GM12878 (cell line): ENCODE measurements around the gene ACOT12. TPM values are rescaled to one million over a fixed set of nuclear protein-coding genes. Genes with fewer than 3 reads are reported as not detected.

Experiments
- ATF7 ChIP-seq: fragments of 450-650 bp; IDR thresholded peaks from 2 replicates; pipeline ENCODE4 v1.6.1; 2016; ENCODE audit warnings: low read depth, mild to moderate bottlenecking
- CHD1 ChIP-seq: IDR thresholded peaks from 2 replicates; pipeline ENCODE4 v1.6.1; 2012; ENCODE audit warnings: low read depth, low read length, improper control_type of control experiment
- CHD2 ChIP-seq: IDR thresholded peaks from 2 replicates; pipeline ENCODE4 v1.6.1; 2011; ENCODE audit warnings: low read depth, low read length, improper control_type of control experiment, borderline replicate concordance
- DPF2 ChIP-seq: fragments of 450-650 bp; IDR thresholded peaks from 2 replicates; pipeline ENCODE4 v1.6.1; 2017; ENCODE audit warnings: mild to moderate bottlenecking
- ETV6 ChIP-seq, 2 experiments: fragments of 450-650 bp in 1 of 2; IDR thresholded peaks in 1 of 2; conservative IDR thresholded peaks in 1 of 2; 2 replicates each; pipeline ENCODE4 v1.6.1; 2014; ENCODE audit warnings: antibody characterized with exemption in 1 of 2, borderline replicate concordance in 1 of 2, low read depth in 1 of 2, mild to moderate bottlenecking in 1 of 2, moderate library complexity in 1 of 2
- GABPA ChIP-seq: IDR thresholded peaks from 2 replicates; pipeline ENCODE4 v1.6.1; 2014; ENCODE audit warnings: antibody characterized with exemption, low read depth, mild to moderate bottlenecking, inconsistent platforms
- KAT2A ChIP-seq: conservative IDR thresholded peaks from 2 replicates; pipeline ENCODE4 v1.6.1; 2011; ENCODE audit warnings: low read depth, low read length; ENCODE audit not compliant: control insufficient read depth
- MXI1 ChIP-seq: fragments of 150-350 bp; IDR thresholded peaks from 2 replicates; pipeline ENCODE4 v1.6.1; 2011; ENCODE audit warnings: low read depth, mild to moderate bottlenecking, inconsistent platforms, low read length, improper control_type of control experiment
- MYC ChIP-seq: IDR thresholded peaks from 2 replicates; pipeline ENCODE4 v1.6.1; 2011; ENCODE audit warnings: mild to moderate bottlenecking, low read length, moderate library complexity, inconsistent platforms; ENCODE audit not compliant: insufficient read depth, insufficient replicate concordance, insufficient read length, severe bottlenecking
- PAX5 ChIP-seq: IDR thresholded peaks from 2 replicates; pipeline ENCODE4 v1.6.1; 2011; ENCODE audit warnings: low read depth, low read length, borderline replicate concordance
- POLR2AphosphoS2 ChIP-seq: IDR thresholded peaks from 2 replicates; pipeline ENCODE4 v1.6.1; 2011; ENCODE audit warnings: low read depth, mild to moderate bottlenecking, low read length, improper control_type of control experiment, moderate library complexity
- RFX5 ChIP-seq: IDR thresholded peaks from 2 replicates; pipeline ENCODE4 v1.6.1; 2011; ENCODE audit warnings: low read depth, low read length, improper control_type of control experiment
- SMAD5 ChIP-seq: IDR thresholded peaks from 2 replicates; pipeline ENCODE4 v1.6.1; 2016; ENCODE audit warnings: antibody characterized with exemption, low read depth
- TBL1XR1 ChIP-seq: IDR thresholded peaks from 2 replicates; pipeline ENCODE4 v1.6.1; 2012; ENCODE audit warnings: low read depth, low read length, improper control_type of control experiment
- TCF3 ChIP-seq: IDR thresholded peaks from 2 replicates; pipeline ENCODE4 v1.6.1; 2012; ENCODE audit warnings: low read depth, mild to moderate bottlenecking, low read length, borderline replicate concordance; ENCODE audit not compliant: insufficient read depth
- ZNF622 ChIP-seq: fragments of 450-650 bp; IDR thresholded peaks from 2 replicates; pipeline ENCODE4 v1.6.1; 2017; ENCODE audit warnings: mild to moderate bottlenecking, inconsistent platforms
- polyA plus RNA-seq, 11 experiments: library from polyadenylated mRNA; depleted of rRNA in 4 of 11; unstranded in 6 of 11; stranded (reverse) in 5 of 11; fragments of >200 nt; fragmentation: Nextera tagmentation in 4 of 11; fragmentation: Illumina TruSeq in 1 of 11; extraction: Ambion mirVana in 4 of 11; extraction: Trizol in 1 of 11; gene quantifications; 1 replicate in 1 of 11; 2 replicates in 10 of 11; pipeline versions ENCODE4 v1.2.1 to v1.2.3, GENCODE V29; 2011 to 2016; ENCODE audit warnings: inconsistent platforms in 2 of 11, missing spikeins in 2 of 11, low read depth in 1 of 11
- total RNA-seq, 4 experiments: library from RNA; depleted of rRNA in 3 of 4; stranded (reverse); fragments of >200 nt in 3 of 4; fragmentation: Illumina TruSeq in 1 of 4; extraction: Trizol in 1 of 4; gene quantifications; 2 replicates each; pipeline versions ENCODE4 v1.2.1 to v1.2.3, GENCODE V29; 2013 to 2021
- TF ChIP-seq, protein P1 (sequence below): fragments of 450-650 bp; IDR thresholded peaks from 2 replicates; pipeline ENCODE4 v1.6.1; 2016; ENCODE audit warnings: mild to moderate bottlenecking
- TF ChIP-seq, protein P2 (sequence below): fragments of 450-650 bp; IDR thresholded peaks from 2 replicates; pipeline ENCODE4 v1.6.1; 2017; ENCODE audit warnings: mild to moderate bottlenecking, moderate library complexity
- TF ChIP-seq, protein P3 (sequence below): fragments of 450-650 bp; IDR thresholded peaks from 2 replicates; pipeline ENCODE4 v1.6.1; 2016; ENCODE audit warnings: mild to moderate bottlenecking, moderate library complexity, borderline replicate concordance

Gene ACOT12
- total and polyA plus RNA-seq, 10 of the 15 experiments (the other 5 are each of a cell fraction or from before 2014, with no cell fraction given) = 0.08 TPM; not detected in 9

DNA sequence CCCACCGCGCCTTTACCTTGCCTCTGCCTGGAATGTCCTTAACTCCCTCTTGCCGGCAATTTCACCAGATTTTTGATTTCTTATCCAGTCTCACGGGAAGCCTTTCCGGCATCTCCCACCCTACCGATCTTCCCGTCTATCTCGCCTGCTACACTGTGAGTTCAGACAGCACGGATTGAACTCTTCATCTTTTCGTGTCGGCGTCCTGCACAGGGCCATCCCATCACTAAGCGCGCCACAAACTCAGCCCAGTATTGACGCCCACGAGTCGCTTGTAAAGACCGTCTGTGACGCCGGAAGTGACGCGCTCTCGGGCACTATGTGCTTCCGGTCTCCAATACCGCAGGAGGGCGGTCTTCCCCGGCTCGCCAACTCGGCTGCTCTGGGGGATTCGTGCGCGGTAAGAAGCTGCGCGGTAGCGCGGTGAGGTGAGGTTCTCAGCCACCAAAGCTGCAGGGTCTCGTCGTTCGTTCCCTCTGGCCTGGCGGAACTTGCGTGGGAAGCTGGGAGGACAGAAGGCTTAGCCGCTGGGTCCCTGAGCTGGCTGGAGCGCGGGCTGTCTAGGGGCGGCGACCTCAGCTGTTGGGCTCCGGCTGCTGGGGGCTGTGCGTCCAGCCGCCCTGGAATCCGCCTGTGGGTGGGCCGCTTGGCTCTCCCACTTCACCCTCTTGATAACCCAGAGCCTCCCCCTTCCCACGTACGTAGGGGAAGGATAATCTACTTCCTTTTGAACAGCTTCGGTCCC lies 92.5 kb downstream of the ACOT12 start, which contains the start of gene ZCCHC9 (continued):
- TF ChIP-seq GABPA = peak; percentile 97
- TF ChIP-seq, protein P1, sequence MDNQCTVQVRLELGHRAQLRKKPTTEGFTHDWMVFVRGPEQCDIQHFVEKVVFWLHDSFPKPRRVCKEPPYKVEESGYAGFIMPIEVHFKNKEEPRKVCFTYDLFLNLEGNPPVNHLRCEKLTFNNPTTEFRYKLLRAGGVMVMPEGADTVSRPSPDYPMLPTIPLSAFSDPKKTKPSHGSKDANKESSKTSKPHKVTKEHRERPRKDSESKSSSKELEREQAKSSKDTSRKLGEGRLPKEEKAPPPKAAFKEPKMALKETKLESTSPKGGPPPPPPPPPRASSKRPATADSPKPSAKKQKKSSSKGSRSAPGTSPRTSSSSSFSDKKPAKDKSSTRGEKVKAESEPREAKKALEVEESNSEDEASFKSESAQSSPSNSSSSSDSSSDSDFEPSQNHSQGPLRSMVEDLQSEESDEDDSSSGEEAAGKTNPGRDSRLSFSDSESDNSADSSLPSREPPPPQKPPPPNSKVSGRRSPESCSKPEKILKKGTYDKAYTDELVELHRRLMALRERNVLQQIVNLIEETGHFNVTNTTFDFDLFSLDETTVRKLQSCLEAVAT = no peak; the same call in 1 of the 2 replicates
- no peak for TF ChIP-seq TCF3
- no peak for TF ChIP-seq RFX5
- TF ChIP-seq ZNF622 = no peak
- no peak for TF ChIP-seq KAT2A
- TF ChIP-seq TBL1XR1 = no peak
- peak; percentile 52; the same call in 1 of the 2 replicates for TF ChIP-seq CHD2
- TF ChIP-seq PAX5 = 0 out of 2 replicates have a peak, but pooled peaks have one; percentile 12
- TF ChIP-seq, protein P2, sequence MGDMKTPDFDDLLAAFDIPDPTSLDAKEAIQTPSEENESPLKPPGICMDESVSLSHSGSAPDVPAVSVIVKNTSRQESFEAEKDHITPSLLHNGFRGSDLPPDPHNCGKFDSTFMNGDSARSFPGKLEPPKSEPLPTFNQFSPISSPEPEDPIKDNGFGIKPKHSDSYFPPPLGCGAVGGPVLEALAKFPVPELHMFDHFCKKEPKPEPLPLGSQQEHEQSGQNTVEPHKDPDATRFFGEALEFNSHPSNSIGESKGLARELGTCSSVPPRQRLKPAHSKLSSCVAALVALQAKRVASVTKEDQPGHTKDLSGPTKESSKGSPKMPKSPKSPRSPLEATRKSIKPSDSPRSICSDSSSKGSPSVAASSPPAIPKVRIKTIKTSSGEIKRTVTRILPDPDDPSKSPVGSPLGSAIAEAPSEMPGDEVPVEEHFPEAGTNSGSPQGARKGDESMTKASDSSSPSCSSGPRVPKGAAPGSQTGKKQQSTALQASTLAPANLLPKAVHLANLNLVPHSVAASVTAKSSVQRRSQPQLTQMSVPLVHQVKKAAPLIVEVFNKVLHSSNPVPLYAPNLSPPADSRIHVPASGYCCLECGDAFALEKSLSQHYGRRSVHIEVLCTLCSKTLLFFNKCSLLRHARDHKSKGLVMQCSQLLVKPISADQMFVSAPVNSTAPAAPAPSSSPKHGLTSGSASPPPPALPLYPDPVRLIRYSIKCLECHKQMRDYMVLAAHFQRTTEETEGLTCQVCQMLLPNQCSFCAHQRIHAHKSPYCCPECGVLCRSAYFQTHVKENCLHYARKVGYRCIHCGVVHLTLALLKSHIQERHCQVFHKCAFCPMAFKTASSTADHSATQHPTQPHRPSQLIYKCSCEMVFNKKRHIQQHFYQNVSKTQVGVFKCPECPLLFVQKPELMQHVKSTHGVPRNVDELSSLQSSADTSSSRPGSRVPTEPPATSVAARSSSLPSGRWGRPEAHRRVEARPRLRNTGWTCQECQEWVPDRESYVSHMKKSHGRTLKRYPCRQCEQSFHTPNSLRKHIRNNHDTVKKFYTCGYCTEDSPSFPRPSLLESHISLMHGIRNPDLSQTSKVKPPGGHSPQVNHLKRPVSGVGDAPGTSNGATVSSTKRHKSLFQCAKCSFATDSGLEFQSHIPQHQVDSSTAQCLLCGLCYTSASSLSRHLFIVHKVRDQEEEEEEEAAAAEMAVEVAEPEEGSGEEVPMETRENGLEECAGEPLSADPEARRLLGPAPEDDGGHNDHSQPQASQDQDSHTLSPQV = no peak
- TF ChIP-seq DPF2 = peak; percentile 55; the same call in 1 of the 2 replicates
- peak; percentile 70; the same call in 1 of the 2 replicates for TF ChIP-seq POLR2AphosphoS2
- no peak for TF ChIP-seq MYC
- TF ChIP-seq, protein P3, sequence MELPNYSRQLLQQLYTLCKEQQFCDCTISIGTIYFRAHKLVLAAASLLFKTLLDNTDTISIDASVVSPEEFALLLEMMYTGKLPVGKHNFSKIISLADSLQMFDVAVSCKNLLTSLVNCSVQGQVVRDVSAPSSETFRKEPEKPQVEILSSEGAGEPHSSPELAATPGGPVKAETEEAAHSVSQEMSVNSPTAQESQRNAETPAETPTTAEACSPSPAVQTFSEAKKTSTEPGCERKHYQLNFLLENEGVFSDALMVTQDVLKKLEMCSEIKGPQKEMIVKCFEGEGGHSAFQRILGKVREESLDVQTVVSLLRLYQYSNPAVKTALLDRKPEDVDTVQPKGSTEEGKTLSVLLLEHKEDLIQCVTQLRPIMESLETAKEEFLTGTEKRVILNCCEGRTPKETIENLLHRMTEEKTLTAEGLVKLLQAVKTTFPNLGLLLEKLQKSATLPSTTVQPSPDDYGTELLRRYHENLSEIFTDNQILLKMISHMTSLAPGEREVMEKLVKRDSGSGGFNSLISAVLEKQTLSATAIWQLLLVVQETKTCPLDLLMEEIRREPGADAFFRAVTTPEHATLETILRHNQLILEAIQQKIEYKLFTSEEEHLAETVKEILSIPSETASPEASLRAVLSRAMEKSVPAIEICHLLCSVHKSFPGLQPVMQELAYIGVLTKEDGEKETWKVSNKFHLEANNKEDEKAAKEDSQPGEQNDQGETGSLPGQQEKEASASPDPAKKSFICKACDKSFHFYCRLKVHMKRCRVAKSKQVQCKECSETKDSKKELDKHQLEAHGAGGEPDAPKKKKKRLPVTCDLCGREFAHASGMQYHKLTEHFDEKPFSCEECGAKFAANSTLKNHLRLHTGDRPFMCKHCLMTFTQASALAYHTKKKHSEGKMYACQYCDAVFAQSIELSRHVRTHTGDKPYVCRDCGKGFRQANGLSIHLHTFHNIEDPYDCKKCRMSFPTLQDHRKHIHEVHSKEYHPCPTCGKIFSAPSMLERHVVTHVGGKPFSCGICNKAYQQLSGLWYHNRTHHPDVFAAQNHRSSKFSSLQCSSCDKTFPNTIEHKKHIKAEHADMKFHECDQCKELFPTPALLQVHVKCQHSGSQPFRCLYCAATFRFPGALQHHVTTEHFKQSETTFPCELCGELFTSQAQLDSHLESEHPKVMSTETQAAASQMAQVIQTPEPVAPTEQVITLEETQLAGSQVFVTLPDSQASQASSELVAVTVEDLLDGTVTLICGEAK = peak; percentile 97
- TF ChIP-seq ETV6 (conservative IDR thresholded peaks at IDR 0.05 in 1 of 2, IDR thresholded peaks at IDR 0.05 in 1 of 2; ENCODE audit: borderline replicate concordance in 1 of 2, low read depth in 1 of 2) = no peak
- peak; percentile 91; the same call in 1 of the 2 replicates for TF ChIP-seq SMAD5
- peak; percentile 89 for TF ChIP-seq MXI1
- TF ChIP-seq ATF7 = peak; percentile 75
- no peak for TF ChIP-seq CHD1
